Measurements from ENCODE around the gene NTNG1. TPM values are rescaled to one million over a fixed set of nuclear protein-coding genes. Genes with fewer than 3 reads are reported as not detected.

The NTNG1 gene
- total and polyA plus RNA-seq, 2 of the 13 experiments (the other 11 are each of a cell fraction or from before 2014, with no cell fraction given), result not detected

DNA sequence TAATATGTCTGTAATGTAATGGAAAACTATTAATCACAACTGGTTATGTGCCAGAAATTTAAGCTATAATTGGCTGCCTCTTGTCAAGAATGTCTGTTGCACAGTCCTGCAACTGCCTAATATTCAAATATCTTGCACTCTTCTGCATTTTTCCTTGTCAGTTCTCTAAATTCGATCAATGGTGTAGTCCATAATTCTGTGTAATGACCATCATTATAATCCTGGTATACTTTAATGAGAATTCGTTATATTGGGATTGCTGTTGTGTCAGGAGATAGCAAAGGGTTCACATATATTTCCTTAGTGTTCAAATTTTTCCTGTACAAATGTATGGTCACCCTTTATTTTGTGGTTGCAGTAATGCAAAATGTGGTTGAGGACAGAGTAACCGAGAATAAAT lies 4.8 kb downstream of the NTNG1 start:
- TF ChIP-seq, protein P1, sequence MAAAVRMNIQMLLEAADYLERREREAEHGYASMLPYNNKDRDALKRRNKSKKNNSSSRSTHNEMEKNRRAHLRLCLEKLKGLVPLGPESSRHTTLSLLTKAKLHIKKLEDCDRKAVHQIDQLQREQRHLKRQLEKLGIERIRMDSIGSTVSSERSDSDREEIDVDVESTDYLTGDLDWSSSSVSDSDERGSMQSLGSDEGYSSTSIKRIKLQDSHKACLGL (CRISPR knock-in tag; IDR thresholded peaks at IDR 0.05), result no peak
- TF ChIP-seq ZKSCAN1 (IDR thresholded peaks at IDR 0.05; ENCODE audit: low read length), result no peak
- ATAC-seq, result no peak
- intact Hi-C loops (cut with micrococcal nuclease; ENCODE audit: unreplicated experiment) (loop anchor here (10.0 kb wide), 1 partner anchor 1121 kb away; no protein-coding TSS in a partner anchor), in situ Hi-C loops (cut with HindIII; ENCODE audit: extremely low pct_ligation_motif_present, low pct_unique_long_range_greater_than_20kb) (no loop called here)
- Histone ChIP-seq H3K79me2 (ENCODE audit: insufficient read depth, low read length) (no peaks in the 10 kb centered on the region), H3K36me3 (replicated peaks in 1 of 2; ENCODE audit: control insufficient read depth in 1 of 2, insufficient read depth in 2 of 2, low read length in 2 of 2) (no peaks in the 10 kb centered on the region), H3K9me3 (ENCODE audit: low read length) (no peaks in the 10 kb centered on the region), H3K4me2 (ENCODE audit: low read depth, low read length) (no peak overlapping the region), H3K27me3 (ENCODE audit: control insufficient read depth in 1 of 2, insufficient read depth in 2 of 2, low read length in 2 of 2) (peaks cover 1 to 8% of the 10 kb centered on the region in 2 experiments; a peak in 3 of 5 replicates), H3K9ac (ENCODE audit: insufficient read depth, low read depth, low read length) (no peak overlapping the region), H3K4me1 (ENCODE audit: insufficient read depth, low read length) (0 out of 2 replicates have a peak, but pooled peaks cover 5% of the 10 kb centered on the region), H3K4me3 (replicated peaks in 1 of 3; ENCODE audit: insufficient read depth in 1 of 3, low read depth in 2 of 3, low read length in 3 of 3) (no peak overlapping the region), H2AFZ (ENCODE audit: low read length) (no peak overlapping the region), H3K27ac (ENCODE audit: extremely low read length, insufficient read depth, low read length) (no peak overlapping the region), H4K20me1 (ENCODE audit: insufficient read depth, low read length) (no peaks in the 10 kb centered on the region)
- ChIA-PET CTCF (ENCODE audit: low intra/inter-chr PET ratio, low total read pairs) (no interaction called here), POLR2A (no interaction called here)
- 0% methylated on average over 3 of the region's 3 CpGs for whole genome bisulfite sequencing (ENCODE audit: low lambda C conversion rate)
- no peak for FAIRE-seq
- no TSS peak for BruUV-seq (replicated peaks)
- no peak for DNase-seq (ENCODE audit: low spot score)

DNA sequence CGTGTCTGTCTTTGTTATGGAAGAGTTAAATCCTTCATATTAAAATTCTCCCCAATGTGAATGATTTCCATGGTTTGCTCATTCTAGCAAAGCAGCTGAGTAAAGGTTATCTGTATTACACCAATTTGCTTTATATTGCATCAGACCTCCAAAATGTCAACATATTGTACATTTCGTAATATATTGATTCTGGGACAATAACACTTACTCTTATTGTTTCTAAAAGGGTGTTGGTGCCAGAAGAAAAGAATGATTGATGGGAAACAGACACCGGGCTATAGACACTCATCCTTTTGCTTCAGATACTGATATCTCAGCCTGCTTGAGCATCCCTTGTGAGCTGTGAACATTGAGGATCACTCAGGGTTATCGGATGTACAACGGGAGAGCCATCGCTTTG lies 7.0 kb downstream of the NTNG1 start:
- Histone ChIP-seq H3K79me2 (ENCODE audit: insufficient read depth, low read length) (no peaks in the 10 kb centered on the region), H3K36me3 (replicated peaks in 1 of 2; ENCODE audit: control insufficient read depth in 1 of 2, insufficient read depth in 2 of 2, low read length in 2 of 2) (no peaks in the 10 kb centered on the region), H4K20me1 (ENCODE audit: insufficient read depth, low read length) (no peaks in the 10 kb centered on the region), H3K27me3 (ENCODE audit: control insufficient read depth in 1 of 2, insufficient read depth in 2 of 2, low read length in 2 of 2) (no peaks in the 10 kb centered on the region), H2AFZ (ENCODE audit: low read length) (no peak overlapping the region), H3K9ac (ENCODE audit: insufficient read depth, low read depth, low read length) (no peak overlapping the region), H3K27ac (ENCODE audit: extremely low read length, insufficient read depth, low read length) (no peak overlapping the region), H3K9me3 (ENCODE audit: low read length) (no peaks in the 10 kb centered on the region), H3K4me2 (ENCODE audit: low read depth, low read length) (no peak overlapping the region), H3K4me1 (ENCODE audit: insufficient read depth, low read length) (no peaks in the 10 kb centered on the region), H3K4me3 (replicated peaks in 1 of 3; ENCODE audit: insufficient read depth in 1 of 3, low read depth in 2 of 3, low read length in 3 of 3) (no peak overlapping the region)
- in situ Hi-C loops (cut with HindIII; ENCODE audit: extremely low pct_ligation_motif_present, low pct_unique_long_range_greater_than_20kb) (no loop called here), intact Hi-C loops (cut with micrococcal nuclease; ENCODE audit: unreplicated experiment) (loop anchor here (10.0 kb wide), 1 partner anchor 1123 kb away; no protein-coding TSS in a partner anchor)
- ChIA-PET CTCF (ENCODE audit: low intra/inter-chr PET ratio, low total read pairs) (no interaction called here), POLR2A (no interaction called here)
- ATAC-seq (no peak), FAIRE-seq (no peak), DNase-seq (ENCODE audit: low spot score) (peak; percentile 23)
- no TSS peak for BruUV-seq (replicated peaks)
- 54% methylated on average over 6 of the region's 6 CpGs for WGBS (ENCODE audit: low lambda C conversion rate)
- TF ChIP-seq ZNF160 (CRISPR knock-in tag; IDR thresholded peaks at IDR 0.05) (no peak), HDAC2 (CRISPR knock-in tag; IDR thresholded peaks at IDR 0.05) (no peak), ZMAT3 (CRISPR knock-in tag; conservative IDR thresholded peaks at IDR 0.05) (no peak), GZF1 (CRISPR knock-in tag; IDR thresholded peaks at IDR 0.05) (no peak), ZSCAN25 (CRISPR knock-in tag; IDR thresholded peaks at IDR 0.05) (no peak), REL (CRISPR knock-in tag; conservative IDR thresholded peaks at IDR 0.05) (no peak), STAT5B (CRISPR knock-in tag; IDR thresholded peaks at IDR 0.05) (no peak), EP300 (IDR thresholded peaks at IDR 0.05; ENCODE audit: low read depth in 2 of 2, low read length in 2 of 2) (peak; percentile 7 to 34; a peak in 2 of 4 replicates), EP300 (CRISPR knock-in tag; IDR thresholded peaks at IDR 0.05; ENCODE audit: borderline replicate concordance) (no peak), ZNF432 (CRISPR knock-in tag; IDR thresholded peaks at IDR 0.05; ENCODE audit: borderline replicate concordance) (no peak), NR2F6 (IDR thresholded peaks at IDR 0.05) (peak; percentile 48; the same call in 1 of the 2 replicates), NR2F6 (CRISPR knock-in tag; IDR thresholded peaks at IDR 0.05) (peak; percentile 19; the same call in 1 of the 2 replicates), PHF21A (CRISPR knock-in tag; IDR thresholded peaks at IDR 0.05) (no peak), ZNF570 (CRISPR knock-in tag; IDR thresholded peaks at IDR 0.05; ENCODE audit: borderline replicate concordance) (no peak)
- TF ChIP-seq, protein P2, sequence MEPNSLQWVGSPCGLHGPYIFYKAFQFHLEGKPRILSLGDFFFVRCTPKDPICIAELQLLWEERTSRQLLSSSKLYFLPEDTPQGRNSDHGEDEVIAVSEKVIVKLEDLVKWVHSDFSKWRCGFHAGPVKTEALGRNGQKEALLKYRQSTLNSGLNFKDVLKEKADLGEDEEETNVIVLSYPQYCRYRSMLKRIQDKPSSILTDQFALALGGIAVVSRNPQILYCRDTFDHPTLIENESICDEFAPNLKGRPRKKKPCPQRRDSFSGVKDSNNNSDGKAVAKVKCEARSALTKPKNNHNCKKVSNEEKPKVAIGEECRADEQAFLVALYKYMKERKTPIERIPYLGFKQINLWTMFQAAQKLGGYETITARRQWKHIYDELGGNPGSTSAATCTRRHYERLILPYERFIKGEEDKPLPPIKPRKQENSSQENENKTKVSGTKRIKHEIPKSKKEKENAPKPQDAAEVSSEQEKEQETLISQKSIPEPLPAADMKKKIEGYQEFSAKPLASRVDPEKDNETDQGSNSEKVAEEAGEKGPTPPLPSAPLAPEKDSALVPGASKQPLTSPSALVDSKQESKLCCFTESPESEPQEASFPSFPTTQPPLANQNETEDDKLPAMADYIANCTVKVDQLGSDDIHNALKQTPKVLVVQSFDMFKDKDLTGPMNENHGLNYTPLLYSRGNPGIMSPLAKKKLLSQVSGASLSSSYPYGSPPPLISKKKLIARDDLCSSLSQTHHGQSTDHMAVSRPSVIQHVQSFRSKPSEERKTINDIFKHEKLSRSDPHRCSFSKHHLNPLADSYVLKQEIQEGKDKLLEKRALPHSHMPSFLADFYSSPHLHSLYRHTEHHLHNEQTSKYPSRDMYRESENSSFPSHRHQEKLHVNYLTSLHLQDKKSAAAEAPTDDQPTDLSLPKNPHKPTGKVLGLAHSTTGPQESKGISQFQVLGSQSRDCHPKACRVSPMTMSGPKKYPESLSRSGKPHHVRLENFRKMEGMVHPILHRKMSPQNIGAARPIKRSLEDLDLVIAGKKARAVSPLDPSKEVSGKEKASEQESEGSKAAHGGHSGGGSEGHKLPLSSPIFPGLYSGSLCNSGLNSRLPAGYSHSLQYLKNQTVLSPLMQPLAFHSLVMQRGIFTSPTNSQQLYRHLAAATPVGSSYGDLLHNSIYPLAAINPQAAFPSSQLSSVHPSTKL (CRISPR knock-in tag; IDR thresholded peaks at IDR 0.05), result peak; percentile 72
